ENCODE measurements around the gene EEF1A2.

DNA sequence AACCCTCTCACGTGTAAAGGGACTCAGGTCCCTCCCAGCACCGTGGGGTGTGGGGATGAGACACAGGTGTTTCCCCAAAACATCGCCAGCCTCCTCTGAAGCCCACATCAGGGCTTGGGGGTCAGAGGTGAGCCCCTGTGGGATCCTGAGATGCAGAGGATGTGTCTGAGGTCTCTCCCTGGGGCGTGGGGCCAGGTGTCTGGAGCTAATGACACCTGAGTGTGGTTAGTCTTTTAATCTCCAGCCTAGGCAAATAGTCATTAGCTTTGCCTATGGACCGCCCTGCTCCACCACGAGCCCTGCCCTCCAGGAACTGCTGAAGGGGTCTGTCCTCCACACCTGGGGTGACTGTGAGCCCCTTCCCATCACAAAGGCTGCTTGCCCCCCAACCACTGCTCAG is 46.9 kb upstream of the EEF1A2 start:
- TF ChIP-seq FOXA1 (IDR thresholded peaks at IDR 0.05) (no peak), EGR1 (IDR thresholded peaks at IDR 0.05; ENCODE audit: low read depth in 2 of 2) (no peak), GABPA (IDR thresholded peaks at IDR 0.05 in 1 of 2, conservative IDR thresholded peaks at IDR 0.05 in 1 of 2) (no peak), RAD21 (IDR thresholded peaks at IDR 0.05) (no peak), ATF3 (IDR thresholded peaks at IDR 0.05) (no peak), HNF4A (conservative IDR thresholded peaks at IDR 0.05) (no peak)
- TF ChIP-seq, protein P1, sequence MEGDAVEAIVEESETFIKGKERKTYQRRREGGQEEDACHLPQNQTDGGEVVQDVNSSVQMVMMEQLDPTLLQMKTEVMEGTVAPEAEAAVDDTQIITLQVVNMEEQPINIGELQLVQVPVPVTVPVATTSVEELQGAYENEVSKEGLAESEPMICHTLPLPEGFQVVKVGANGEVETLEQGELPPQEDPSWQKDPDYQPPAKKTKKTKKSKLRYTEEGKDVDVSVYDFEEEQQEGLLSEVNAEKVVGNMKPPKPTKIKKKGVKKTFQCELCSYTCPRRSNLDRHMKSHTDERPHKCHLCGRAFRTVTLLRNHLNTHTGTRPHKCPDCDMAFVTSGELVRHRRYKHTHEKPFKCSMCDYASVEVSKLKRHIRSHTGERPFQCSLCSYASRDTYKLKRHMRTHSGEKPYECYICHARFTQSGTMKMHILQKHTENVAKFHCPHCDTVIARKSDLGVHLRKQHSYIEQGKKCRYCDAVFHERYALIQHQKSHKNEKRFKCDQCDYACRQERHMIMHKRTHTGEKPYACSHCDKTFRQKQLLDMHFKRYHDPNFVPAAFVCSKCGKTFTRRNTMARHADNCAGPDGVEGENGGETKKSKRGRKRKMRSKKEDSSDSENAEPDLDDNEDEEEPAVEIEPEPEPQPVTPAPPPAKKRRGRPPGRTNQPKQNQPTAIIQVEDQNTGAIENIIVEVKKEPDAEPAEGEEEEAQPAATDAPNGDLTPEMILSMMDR (IDR thresholded peaks at IDR 0.05; ENCODE audit: low read depth, low read length, missing input control) = no peak
- TF ChIP-seq, protein P2, sequence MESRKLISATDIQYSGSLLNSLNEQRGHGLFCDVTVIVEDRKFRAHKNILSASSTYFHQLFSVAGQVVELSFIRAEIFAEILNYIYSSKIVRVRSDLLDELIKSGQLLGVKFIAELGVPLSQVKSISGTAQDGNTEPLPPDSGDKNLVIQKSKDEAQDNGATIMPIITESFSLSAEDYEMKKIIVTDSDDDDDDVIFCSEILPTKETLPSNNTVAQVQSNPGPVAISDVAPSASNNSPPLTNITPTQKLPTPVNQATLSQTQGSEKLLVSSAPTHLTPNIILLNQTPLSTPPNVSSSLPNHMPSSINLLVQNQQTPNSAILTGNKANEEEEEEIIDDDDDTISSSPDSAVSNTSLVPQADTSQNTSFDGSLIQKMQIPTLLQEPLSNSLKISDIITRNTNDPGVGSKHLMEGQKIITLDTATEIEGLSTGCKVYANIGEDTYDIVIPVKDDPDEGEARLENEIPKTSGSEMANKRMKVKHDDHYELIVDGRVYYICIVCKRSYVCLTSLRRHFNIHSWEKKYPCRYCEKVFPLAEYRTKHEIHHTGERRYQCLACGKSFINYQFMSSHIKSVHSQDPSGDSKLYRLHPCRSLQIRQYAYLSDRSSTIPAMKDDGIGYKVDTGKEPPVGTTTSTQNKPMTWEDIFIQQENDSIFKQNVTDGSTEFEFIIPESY (IDR thresholded peaks at IDR 0.05) = no peak
- TF ChIP-seq, protein P3, sequence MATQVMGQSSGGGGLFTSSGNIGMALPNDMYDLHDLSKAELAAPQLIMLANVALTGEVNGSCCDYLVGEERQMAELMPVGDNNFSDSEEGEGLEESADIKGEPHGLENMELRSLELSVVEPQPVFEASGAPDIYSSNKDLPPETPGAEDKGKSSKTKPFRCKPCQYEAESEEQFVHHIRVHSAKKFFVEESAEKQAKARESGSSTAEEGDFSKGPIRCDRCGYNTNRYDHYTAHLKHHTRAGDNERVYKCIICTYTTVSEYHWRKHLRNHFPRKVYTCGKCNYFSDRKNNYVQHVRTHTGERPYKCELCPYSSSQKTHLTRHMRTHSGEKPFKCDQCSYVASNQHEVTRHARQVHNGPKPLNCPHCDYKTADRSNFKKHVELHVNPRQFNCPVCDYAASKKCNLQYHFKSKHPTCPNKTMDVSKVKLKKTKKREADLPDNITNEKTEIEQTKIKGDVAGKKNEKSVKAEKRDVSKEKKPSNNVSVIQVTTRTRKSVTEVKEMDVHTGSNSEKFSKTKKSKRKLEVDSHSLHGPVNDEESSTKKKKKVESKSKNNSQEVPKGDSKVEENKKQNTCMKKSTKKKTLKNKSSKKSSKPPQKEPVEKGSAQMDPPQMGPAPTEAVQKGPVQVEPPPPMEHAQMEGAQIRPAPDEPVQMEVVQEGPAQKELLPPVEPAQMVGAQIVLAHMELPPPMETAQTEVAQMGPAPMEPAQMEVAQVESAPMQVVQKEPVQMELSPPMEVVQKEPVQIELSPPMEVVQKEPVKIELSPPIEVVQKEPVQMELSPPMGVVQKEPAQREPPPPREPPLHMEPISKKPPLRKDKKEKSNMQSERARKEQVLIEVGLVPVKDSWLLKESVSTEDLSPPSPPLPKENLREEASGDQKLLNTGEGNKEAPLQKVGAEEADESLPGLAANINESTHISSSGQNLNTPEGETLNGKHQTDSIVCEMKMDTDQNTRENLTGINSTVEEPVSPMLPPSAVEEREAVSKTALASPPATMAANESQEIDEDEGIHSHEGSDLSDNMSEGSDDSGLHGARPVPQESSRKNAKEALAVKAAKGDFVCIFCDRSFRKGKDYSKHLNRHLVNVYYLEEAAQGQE (IDR thresholded peaks at IDR 0.05) = no peak
- TF ChIP-seq, protein P4, sequence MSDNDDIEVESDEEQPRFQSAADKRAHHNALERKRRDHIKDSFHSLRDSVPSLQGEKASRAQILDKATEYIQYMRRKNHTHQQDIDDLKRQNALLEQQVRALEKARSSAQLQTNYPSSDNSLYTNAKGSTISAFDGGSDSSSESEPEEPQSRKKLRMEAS (IDR thresholded peaks at IDR 0.05) = no peak
